Ectodermal cell (in vitro differentiated cells): Measurements from ENCODE around the gene FBXW8.

Experiments
- H3K27ac ChIP-seq: 2 replicates; pipeline ENCODE4 v1.7.0; 2013; ENCODE audit warnings: mild to moderate bottlenecking, low read depth, low read length; ENCODE audit not compliant: insufficient read depth, poor library complexity, severe bottlenecking
- H3K27me3 ChIP-seq: 2 replicates; pipeline ENCODE4 v1.7.0; 2013; ENCODE audit warnings: mild to moderate bottlenecking, low read length; ENCODE audit not compliant: insufficient read depth, control insufficient read depth, poor library complexity, severe bottlenecking
- H3K36me3 ChIP-seq: one replicate; pipeline ENCODE4 v1.7.0; 2013; ENCODE audit warnings: low read length; ENCODE audit not compliant: control insufficient read depth, insufficient read depth
- H3K4me1 ChIP-seq: one replicate; pipeline ENCODE4 v1.7.0; 2013; ENCODE audit warnings: low read length; ENCODE audit not compliant: control insufficient read depth, insufficient read depth
- H3K4me3 ChIP-seq: 2 replicates; pipeline ENCODE4 v1.7.0; 2013; ENCODE audit warnings: low read depth, low read length, control low read depth; ENCODE audit not compliant: insufficient read depth
- H3K9me3 ChIP-seq: 2 replicates; pipeline ENCODE4 v1.7.0; 2013; ENCODE audit warnings: mild to moderate bottlenecking, low read length, moderate library complexity; ENCODE audit not compliant: control insufficient read depth
- WGBS, 2 experiments: methylation state at CpG; one replicate each; pipeline ENCODE4 v1.1.7; 2013; ENCODE audit warnings: missing lambda C conversion rate in 2 of 2; 5-methylcytosine and 5-hydroxymethylcytosine counted together

The FBXW8 gene

GRCh38 chr12:117031843-117032592 lies 121.3 kb downstream of the FBXW8 start:
- no peaks in the 10 kb centered on the region for H3K27me3 ChIP-seq
- 95% methylated on average over 15 to 16 of the region's 17 CpGs for whole genome bisulfite sequencing, 2 experiments
- H3K27ac ChIP-seq = no peak overlapping the region

DNA sequence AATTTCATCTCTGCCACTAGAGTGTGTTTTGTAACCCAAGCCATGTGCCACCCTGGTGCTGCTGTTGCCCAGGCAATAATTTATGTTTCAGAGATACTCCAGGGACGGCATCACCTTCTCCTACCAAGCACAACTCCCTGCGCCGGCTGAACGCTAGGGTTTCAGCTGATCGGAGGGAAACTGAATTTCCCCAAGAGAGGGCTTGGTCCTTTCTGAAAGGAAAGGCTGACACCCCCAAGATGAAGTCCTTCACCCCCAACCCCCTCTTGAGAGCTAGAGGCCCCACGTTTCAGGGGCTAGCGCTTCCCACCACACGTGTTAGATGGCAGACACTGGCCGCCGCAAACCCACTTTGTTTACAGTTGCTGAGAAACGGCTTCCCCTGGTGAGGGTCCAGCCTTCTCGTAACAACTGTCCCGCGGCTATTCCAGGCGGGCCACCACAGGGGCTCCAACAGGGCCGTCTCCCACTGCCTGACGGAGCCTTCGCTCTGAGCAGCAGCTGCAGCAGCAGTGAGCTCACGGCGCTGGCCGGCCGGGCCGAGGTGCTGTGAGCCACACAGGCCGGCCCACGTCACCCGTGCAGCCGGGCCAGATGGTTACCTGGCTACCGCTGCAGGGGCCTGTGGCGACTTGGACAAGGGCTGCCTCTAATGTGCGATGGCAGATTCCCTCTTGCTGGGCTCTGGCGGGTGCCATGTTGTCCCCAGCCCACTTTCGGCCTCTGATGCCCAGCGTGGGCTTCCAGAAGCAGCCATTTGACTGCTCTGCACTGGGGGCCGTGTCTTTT lies 122.0 kb downstream of the FBXW8 start:
- H3K4me3 ChIP-seq = no peak overlapping the region
- H3K27me3 ChIP-seq = no peaks in the 10 kb centered on the region
- no peak overlapping the region for H3K27ac ChIP-seq
- peaks cover 7% of the 10 kb centered on the region for H3K4me1 ChIP-seq
- H3K36me3 ChIP-seq = peaks cover 7% of the 10 kb centered on the region
- H3K9me3 ChIP-seq = no peaks in the 10 kb centered on the region
- WGBS, 2 experiments = 77% methylated on average over 34 of the region's 34 CpGs

More at GRCh38 chr12:117031843-117032592, 121.3 kb downstream of the FBXW8 start:
- peaks cover 12% of the 10 kb centered on the region for H3K36me3 ChIP-seq
- H3K4me1 ChIP-seq = peaks cover 4% of the 10 kb centered on the region
- no peak overlapping the region for H3K4me3 ChIP-seq
- H3K9me3 ChIP-seq = no peaks in the 10 kb centered on the region

GRCh38 chr12:117033382-117034221 lies 122.9 kb downstream of the FBXW8 start:
- Histone ChIP-seq H3K9me3 (no peaks in the 10 kb centered on the region), H3K4me3 (no peak overlapping the region), H3K4me1 (peaks cover 9% of the 10 kb centered on the region), H3K27ac (no peak overlapping the region), H3K27me3 (no peaks in the 10 kb centered on the region), H3K36me3 (no peaks in the 10 kb centered on the region)
- 91% methylated on average over 24 of the region's 24 CpGs for WGBS, 2 experiments

GRCh38 chr12:117034249-117034648 lies 123.5 kb downstream of the FBXW8 start:
- H3K4me3 ChIP-seq = no peak overlapping the region
- no peaks in the 10 kb centered on the region for H3K36me3 ChIP-seq
- H3K4me1 ChIP-seq = peaks cover 9% of the 10 kb centered on the region
- no peaks in the 10 kb centered on the region for H3K9me3 ChIP-seq
- no peak overlapping the region for H3K27ac ChIP-seq
- 92 to 95% methylated on average over 10 of the region's 10 CpGs for WGBS, 2 experiments
- H3K27me3 ChIP-seq = no peaks in the 10 kb centered on the region

GRCh38 chr12:117034701-117035151 lies 124.0 kb downstream of the FBXW8 start:
- Histone ChIP-seq H3K27me3 (no peaks in the 10 kb centered on the region), H3K27ac (no peak overlapping the region), H3K9me3 (no peaks in the 10 kb centered on the region), H3K4me3 (no peak overlapping the region), H3K36me3 (no peaks in the 10 kb centered on the region), H3K4me1 (peaks cover 9% of the 10 kb centered on the region)
- WGBS, 2 experiments = 94 to 95% methylated on average over 17 of the region's 17 CpGs

DNA sequence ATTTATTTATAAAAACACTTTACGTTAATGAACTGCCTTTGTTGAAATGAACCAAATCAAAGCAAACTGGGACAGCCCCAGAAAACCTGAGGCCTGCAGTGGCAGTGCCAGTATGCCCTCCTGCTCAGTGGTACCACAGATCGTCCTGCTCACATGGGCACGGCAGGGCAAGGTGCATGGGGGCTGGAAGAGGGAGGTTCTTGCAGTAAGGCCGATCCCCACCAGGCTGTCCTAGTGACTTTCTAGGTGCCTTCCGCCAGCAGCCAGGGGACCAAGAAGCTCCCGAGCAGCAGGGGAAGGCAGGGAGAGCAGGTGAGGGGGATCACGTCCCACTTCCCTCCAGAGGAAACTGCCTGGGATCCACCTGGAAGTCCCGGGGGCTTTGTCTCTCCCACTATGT lies 124.5 kb downstream of the FBXW8 start:
- no peaks in the 10 kb centered on the region for H3K36me3 ChIP-seq
- peaks cover 9% of the 10 kb centered on the region for H3K4me1 ChIP-seq
- 89 to 90% methylated on average over 8 of the region's 8 CpGs for WGBS, 2 experiments
- H3K27me3 ChIP-seq = no peaks in the 10 kb centered on the region
- H3K4me3 ChIP-seq = no peak overlapping the region
- no peak overlapping the region for H3K27ac ChIP-seq
- no peaks in the 10 kb centered on the region for H3K9me3 ChIP-seq

GRCh38 chr12:117036046-117036445 lies 125.3 kb downstream of the FBXW8 start:
- Histone ChIP-seq H3K4me3 (no peak overlapping the region), H3K27ac (no peak overlapping the region), H3K36me3 (no peaks in the 10 kb centered on the region), H3K27me3 (no peaks in the 10 kb centered on the region), H3K4me1 (peaks cover 9% of the 10 kb centered on the region), H3K9me3 (no peaks in the 10 kb centered on the region)
- WGBS, 2 experiments = 89 to 90% methylated on average over 9 of the region's 9 CpGs

- no peak overlapping the region for H3K4me3 ChIP-seq
- H3K27me3 ChIP-seq = no peaks in the 10 kb centered on the region
- no peaks in the 10 kb centered on the region for H3K9me3 ChIP-seq
- H3K36me3 ChIP-seq = no peaks in the 10 kb centered on the region
- no peak overlapping the region for H3K27ac ChIP-seq
- 88 to 91% methylated on average over 13 of the region's 13 CpGs for WGBS, 2 experiments
- peaks cover 9% of the 10 kb centered on the region for H3K4me1 ChIP-seq
These were observed 125.8 kb downstream of the FBXW8 start for GRCh38 chr12:117036547-117036946.

DNA sequence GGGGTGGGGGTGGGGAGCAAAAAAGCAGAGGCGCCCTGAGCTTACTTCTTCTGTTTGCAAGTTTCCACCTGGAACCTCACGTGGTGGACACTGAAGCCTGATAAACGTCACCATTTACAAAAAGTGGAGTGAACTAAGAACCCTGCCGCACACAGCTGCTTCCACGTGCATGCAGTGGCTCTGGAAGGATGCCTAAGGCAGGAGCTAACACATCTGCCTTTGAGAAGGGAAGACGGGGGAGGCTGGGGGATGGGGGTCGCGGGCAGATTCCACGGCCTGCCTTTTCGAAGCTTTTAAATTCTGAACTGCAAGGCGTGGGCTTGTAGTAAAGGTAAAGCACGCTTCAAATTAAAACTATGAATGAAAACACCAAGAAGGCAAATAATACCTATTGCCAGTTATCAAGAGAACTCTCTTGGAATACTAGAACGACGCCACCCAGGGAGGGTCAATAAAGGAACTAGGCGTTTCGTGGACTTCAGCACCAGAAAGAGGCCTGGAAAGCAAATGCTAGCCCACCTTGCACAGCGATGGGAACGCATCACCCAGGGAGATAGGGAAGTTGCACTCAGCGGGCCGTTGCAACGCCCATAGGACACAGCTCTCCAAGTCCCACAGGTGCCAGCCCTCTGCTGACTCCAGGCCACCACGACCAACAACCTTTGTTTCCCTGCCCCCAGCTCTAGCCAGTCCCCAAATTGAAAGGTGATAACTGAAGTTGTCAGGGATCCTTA lies 126.7 kb downstream of the FBXW8 start:
- Histone ChIP-seq H3K4me3 (no peak overlapping the region), H3K9me3 (no peaks in the 10 kb centered on the region), H3K4me1 (peaks cover 9% of the 10 kb centered on the region), H3K27ac (no peak overlapping the region), H3K27me3 (no peaks in the 10 kb centered on the region), H3K36me3 (no peaks in the 10 kb centered on the region)
- 86 to 87% methylated on average over 22 of the region's 22 CpGs for WGBS, 2 experiments
